IPS-NIHi11 (cell line): ENCODE measurements around the gene IGFBP1.
A peak's percentile ranks its signal among the peaks of the same experiment; 100 is the strongest.

ENCODE experiments used
- DNase-seq: peaks from one replicate; pipeline ENCODE4 v3.0.0; 2012; ENCODE audit warnings: mixed read lengths, low spot score

The IGFBP1 gene

GRCh38 chr7:45902820-45903219 lies 14.5 kb downstream of the IGFBP1 start:
- DNase-seq = no peak

DNA sequence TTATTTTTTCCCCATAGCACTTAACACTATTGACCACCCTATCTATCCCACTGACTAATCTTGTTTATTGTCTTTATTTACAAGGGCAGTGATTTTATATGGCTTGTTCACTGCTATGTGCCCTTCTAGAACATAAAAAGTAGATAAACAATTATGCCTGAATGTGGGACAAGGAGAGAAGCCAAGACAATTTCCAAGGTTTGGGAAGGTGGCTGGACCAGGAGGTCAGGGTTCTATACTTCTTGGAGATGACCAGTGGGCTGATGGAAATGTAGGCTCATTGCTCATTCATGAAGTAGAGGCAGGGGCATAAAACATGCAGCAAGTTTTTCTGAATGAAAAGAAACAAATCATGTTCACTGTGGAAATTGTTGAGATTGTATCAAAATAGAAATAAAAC lies 21.3 kb downstream of the IGFBP1 start:
- DNase-seq = no peak

DNA sequence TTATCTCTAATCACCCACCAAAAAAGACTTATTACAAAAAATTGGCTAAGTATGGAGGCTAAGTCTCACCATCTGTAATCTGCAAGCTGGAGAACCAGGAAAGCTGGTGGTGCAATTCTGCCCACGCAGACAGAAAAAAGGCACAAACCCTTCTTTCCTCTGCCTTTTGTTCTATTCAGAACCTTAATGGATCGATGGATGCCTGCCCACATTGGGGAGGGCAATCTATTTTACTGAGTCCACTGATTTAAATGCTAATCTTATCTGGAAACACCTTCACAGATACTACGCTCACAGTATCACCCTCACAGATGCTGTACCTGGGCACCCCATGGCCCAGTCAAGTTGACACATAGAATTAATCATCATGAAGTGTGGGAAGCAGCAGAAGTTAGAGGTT lies 22.6 kb downstream of the IGFBP1 start:
- DNase-seq = no peak

DNA sequence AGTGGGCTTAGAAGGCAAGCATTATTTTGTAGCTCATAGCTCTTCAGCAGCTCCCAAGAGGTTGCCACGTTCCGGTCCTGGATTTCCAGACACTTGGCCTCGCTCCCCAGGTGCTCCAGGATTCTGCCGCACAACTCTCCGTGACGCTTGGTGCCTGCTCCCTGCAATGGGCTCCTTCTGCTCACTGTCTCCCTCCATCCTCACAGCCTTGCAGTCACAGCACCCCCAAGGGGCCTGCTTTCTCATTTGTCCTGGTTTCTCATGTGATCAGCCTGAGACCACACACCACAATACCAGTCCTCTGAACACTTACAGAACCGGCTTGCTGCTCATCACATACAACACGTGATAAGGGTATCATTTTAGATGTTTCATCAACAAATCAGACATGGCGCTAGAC lies 23.0 kb downstream of the IGFBP1 start:
- no peak for DNase-seq

DNA sequence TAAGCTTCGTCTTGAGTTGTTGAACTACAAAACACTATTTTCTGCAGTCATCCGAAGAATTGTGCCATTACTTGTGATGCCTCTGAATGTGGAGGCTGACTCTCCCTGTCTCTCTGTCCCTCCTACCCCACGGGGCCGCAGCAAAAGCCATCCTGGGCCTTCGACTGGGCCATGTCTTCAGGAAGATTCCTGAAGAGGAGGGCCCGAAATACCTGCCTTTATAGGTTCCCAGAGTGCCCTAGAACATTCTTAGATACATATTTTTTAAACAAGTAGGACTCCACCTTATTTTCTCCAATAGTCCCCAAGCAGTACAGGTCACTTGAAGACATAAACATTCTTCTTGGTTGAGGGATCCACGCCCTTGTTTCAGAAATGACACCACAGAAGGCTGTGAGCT lies 24.7 kb downstream of the IGFBP1 start:
- DNase-seq = no peak

DNA sequence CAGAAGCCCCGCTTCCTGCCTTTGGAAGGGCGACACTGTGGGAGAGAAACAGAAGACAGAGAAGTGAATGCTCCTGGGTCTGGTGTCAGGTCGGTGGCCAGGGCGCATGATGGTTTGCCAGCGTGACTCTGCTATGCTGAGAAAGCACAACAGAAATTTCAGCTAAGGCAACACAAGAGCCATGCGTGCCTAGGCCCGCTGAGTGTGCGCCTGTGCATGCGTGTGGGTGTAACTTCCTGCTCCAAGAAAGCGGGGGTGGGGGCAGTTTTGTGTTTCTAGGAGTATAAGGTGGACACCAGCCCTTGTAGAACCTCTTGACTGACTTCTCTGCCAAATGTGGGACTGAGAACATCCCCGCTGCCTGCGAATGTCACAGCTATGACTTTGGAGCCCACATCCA lies 26.6 kb downstream of the IGFBP1 start:
- DNase-seq = no peak

GRCh38 chr7:45915606-45916005 lies 27.3 kb downstream of the IGFBP1 start:
- DNase-seq = no peak

- no peak for DNase-seq
These were observed 28.8 kb downstream of the IGFBP1 start for GRCh38 chr7:45917064-45917463.

GRCh38 chr7:45917658-45918057 lies 29.4 kb downstream of the IGFBP1 start:
- peak; percentile 75 for DNase-seq

DNA sequence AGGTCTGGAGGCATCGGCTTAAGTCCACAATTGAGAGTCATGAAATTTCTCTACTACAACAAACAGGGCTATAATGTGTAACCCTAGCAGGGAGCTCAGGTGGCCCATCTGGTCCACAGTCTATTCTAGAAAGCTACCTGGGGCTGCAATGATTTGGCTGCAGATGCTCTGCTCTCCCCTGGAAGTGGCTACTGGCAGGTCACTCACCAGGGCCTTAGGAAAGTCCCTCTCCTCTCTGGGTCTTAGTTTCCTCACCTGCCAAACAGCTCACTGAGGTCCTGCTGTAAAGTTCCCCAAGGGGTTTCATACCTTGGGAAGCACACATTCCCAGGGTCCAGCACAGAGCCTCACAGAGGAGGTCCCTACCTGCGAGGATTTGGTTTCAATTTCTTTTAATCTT lies 30.3 kb downstream of the IGFBP1 start:
- DNase-seq = no peak

- DNase-seq = no peak
These were observed 31.0 kb downstream of the IGFBP1 start for GRCh38 chr7:45919231-45919784.

DNA sequence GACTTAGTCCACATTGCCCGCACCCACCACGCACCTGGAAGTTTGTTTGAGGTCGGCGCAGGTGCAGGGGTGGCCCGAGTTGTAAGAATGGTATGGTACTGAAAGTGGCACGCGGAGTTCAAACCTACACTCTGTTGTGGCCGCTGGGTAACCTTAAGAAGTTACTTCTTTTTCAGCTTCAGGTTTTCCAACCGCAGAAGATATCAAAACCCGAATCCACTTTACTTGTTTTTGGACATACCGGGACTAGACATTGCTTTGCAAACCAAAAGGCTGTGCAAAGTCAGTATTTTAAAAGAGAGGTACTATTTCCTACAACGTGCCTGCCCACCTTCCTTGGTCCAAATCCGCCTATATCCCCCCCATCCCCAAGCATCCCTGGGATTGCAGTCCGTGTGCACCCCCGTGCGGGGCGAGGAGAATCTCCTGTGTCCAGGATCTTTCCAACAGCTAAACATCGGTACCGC lies 31.7 kb downstream of the IGFBP1 start:
- DNase-seq = no peak

DNA sequence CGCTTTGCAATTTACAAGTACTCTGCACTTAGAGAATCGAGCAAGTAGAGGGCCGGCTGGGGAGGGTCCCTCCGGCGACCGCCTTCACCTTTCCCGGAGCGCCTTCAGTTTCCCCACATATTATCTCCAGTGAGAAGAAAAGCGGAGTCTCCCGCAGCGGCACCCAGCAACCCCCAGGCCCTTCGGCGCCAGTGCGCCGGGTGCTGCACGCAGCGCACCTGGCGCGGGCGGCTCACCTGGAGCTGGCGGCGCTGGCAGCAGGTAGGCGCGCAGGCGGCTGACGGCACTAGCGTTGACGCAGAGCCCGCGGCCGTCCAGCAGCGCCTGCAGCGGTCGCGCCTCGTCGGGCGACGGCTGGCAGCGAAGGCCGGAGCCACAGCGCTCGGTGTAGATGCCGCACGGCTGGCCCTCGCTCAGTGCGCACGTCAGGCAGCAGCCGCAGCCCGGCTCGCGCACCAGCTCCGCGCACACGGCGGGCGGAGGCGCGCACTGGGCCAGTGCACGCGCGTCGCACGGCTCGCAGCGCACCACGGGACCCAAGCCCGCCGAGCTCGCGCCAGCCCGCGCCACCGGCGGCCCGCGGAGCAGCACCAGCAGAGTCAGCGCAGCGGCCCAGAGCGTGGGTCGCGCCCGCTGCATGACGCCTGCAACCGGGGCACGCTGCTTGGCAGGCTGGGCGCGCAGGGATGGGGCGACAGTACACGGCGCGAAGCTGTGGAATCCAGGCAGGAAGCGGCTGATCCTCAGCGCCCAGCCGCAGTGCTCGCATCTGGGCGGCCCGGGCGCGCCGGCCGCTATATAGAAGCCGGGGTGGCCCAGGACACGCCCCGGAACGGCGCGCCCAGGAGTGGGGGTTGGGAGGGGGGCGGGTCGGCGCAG lies 32.5 kb downstream of the IGFBP1 start, which contains the start of gene IGFBP3:
Gene IGFBP3 (minus strand): TSS at position 771 of the 879 bp plus-strand sequence. CDS start 132 bp downstream, at position 639.
- DNase-seq = peak; percentile 81

GRCh38 chr7:45921381-45921698 lies 33.1 kb downstream of the IGFBP1 start:
- no peak for DNase-seq

DNA sequence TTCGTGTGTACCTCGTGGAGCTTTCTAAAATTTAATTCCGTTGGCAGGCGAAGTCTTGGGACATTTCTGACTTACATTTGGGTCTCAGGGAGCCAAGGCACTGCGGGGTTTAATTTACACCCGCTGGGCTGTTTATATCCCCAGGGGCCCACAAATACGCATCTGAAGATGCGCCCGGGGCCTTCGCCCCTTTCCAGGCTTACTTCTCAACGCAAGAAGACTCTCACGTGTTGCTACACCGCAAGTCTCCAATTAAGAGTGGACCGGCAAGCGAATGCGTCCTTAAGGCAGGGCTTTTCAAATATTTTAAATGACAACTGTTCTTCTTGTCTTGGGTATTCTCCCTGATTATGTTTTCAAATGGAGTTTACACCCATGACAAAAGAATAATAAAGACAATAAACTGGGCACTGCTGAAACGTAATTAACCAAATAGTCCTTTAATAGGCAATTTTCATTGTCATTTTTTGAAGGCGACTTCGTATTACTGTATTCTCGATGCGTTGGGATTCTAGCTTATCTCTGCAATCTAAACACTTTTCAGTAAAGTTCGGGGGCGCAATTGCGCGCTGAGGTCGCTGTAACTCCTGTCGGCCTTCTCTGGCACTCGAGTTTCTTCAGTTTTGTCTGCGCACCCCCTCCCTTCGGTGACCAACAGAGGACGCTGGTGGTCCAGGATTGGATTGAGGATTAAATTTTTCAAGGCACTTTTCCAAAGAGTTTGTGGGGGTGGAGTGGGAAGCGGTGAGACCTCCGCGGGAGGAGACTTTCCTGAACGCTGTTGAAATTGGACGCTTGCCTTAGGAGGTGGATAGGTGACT lies 33.6 kb downstream of the IGFBP1 start:
- peak; percentile 54 for DNase-seq

- DNase-seq = no peak
These were observed 34.5 kb downstream of the IGFBP1 start for GRCh38 chr7:45922810-45923209.

DNA sequence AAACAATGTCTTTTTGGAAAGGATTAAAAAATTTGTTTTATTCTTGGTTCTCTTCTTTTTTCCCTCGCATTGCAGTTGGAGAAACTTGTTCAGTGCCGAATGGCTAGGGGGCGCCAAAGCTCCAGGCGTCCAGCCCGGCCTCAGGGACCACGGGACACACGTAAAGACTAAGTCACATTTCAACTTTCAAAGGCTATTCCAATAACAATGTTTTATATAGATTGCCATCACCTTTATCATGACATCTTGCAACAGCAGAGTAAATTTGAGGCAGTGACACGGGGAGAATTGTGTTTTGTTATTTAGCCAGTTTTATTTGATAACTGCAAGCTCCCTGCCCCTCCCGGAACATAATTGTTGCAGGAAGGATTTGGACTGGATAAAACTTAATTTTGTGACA lies 35.0 kb downstream of the IGFBP1 start:
- peak; percentile 51 for DNase-seq

DNA sequence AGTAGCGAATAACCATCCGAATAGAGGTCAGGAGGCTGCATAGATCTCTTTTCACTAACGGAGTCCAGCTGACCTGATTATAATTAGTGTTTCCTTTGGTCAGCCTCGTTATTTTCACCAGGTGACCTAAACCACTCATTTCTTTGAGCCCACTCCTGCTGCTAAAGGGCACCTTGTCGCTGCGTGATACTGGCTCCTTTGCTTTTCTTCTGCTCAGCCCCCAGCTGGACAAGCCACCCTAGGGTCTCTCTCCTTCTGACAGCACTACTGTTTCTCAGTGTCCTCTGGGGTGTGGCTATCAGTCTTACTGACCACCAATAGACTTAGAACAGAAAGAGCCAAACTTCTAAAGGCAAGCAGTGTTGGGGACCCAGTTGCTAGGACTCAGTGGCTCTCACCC lies 35.5 kb downstream of the IGFBP1 start:
- no peak for DNase-seq

- no peak for DNase-seq
These were observed 36.0 kb downstream of the IGFBP1 start for GRCh38 chr7:45924283-45924682.

DNA sequence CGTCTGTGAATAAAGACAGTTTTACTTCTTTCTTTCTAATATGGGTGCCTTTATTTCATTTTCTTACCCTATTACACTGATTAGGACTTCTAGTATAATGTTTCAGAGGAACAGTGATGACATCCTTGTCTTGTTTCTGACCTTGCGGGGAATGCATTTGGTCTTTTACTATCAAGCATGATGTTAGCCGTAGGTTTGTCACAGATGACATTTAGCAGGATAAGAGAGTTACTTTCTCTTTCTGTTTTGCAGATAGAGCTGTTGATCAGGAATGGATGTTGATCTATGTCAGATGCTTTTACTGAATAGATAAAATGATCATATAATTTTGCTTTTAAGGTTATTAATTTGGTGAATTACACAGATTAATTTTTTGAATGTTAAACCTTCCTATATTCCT lies 39.4 kb downstream of the IGFBP1 start:
- DNase-seq = no peak

GRCh38 chr7:45930967-45931366 lies 42.7 kb downstream of the IGFBP1 start:
- no peak for DNase-seq

GRCh38 chr7:45937301-45937700 lies 49.0 kb downstream of the IGFBP1 start:
- DNase-seq = no peak

DNA sequence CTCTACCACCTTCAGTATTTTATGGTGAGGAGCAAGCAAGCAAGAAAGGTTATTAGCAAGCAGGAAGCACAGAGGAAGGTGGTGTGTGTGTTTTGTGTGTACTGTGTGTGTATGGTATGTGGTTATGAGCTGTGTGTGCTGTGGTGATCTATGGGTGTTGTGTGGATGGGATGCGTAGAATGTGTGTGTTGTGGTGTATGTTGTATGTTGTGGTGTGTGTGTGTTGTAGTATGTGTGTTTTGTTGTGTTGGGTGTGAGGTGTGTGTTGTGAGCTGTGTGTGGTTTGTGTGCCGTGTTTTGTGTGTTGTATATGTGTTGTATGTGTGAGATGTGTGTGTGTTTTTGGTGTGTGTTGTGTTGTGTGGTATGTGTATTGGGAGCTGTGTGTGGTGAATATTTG lies 49.6 kb downstream of the IGFBP1 start:
- DNase-seq = no peak
